Mucosa of stomach (tissue), 1 donor: ENCODE results near the gene HEXD.

ENCODE experiments used
- H3K27me3 ChIP-seq: one replicate; pipeline ENCODE4 v1.7.0; 2013; ENCODE audit warnings: mild to moderate bottlenecking, low read length; ENCODE audit not compliant: control insufficient read depth, insufficient read depth
- H3K36me3 ChIP-seq: one replicate; pipeline ENCODE4 v1.7.0; 2013; ENCODE audit warnings: low read length; ENCODE audit not compliant: control insufficient read depth, insufficient read depth
- H3K4me1 ChIP-seq: one replicate; pipeline ENCODE4 v1.7.0; 2013; ENCODE audit warnings: mild to moderate bottlenecking, low read length; ENCODE audit not compliant: control insufficient read depth, insufficient read depth
- H3K4me3 ChIP-seq: one replicate; pipeline ENCODE4 v1.7.0; 2013; ENCODE audit warnings: low read length
- H3K9ac ChIP-seq: one replicate; pipeline ENCODE4 v1.7.0; 2013; ENCODE audit warnings: mild to moderate bottlenecking, low read length, moderate library complexity
- H3K9me3 ChIP-seq: one replicate; pipeline ENCODE4 v1.7.0; 2013; ENCODE audit warnings: mild to moderate bottlenecking, low read length, moderate library complexity; ENCODE audit not compliant: control insufficient read depth
- donor health status: Pancreatic carcinoma.

The HEXD gene

GRCh38 chr17:82465023-82465603 is 47.0 kb downstream of the HEXD start:
- Histone ChIP-seq H3K4me1 (peaks cover 29% of the 10 kb centered on the region), H3K4me3 (no peak overlapping the region), H3K9ac (no peak overlapping the region), H3K36me3 (peaks cover 22% of the 10 kb centered on the region), H3K27me3 (no peaks in the 10 kb centered on the region), H3K9me3 (no peaks in the 10 kb centered on the region)

- H3K9ac ChIP-seq: no peak overlapping the region
- no peaks in the 10 kb centered on the region for H3K9me3 ChIP-seq
- H3K4me3 ChIP-seq: no peak overlapping the region
- peaks cover 3% of the 10 kb centered on the region for H3K4me1 ChIP-seq
- no peaks in the 10 kb centered on the region for H3K27me3 ChIP-seq
- peaks cover 15% of the 10 kb centered on the region for H3K36me3 ChIP-seq
These were observed 50.5 kb downstream of the HEXD start for GRCh38 chr17:82468692-82469091.

DNA sequence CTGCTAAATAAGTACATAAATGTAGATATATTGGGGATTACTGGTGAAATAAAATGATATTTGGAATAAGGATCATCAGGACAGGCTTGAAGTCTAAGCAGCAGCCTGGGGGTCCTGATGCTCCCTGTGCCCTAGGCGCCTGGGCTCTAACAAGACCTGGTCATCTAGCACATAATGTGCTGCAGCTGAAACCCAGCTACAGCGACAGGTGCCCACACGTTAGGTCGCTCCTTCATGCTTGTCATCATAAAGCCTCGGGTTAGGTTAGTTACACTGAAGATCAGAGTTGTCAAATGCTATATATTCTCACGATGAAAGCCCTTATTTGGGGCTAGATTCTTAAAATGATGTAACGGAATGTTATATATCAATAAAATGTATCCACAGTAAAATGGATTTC is 51.9 kb downstream of the HEXD start:
- Histone ChIP-seq H3K27me3 (no peaks in the 10 kb centered on the region), H3K9me3 (no peaks in the 10 kb centered on the region), H3K4me3 (no peak overlapping the region), H3K36me3 (peaks cover 6% of the 10 kb centered on the region), H3K9ac (no peak overlapping the region), H3K4me1 (no peaks in the 10 kb centered on the region)

GRCh38 chr17:82474223-82475010 is 56.3 kb downstream of the HEXD start:
- Histone ChIP-seq H3K4me1 (no peaks in the 10 kb centered on the region), H3K9me3 (no peaks in the 10 kb centered on the region), H3K4me3 (no peak overlapping the region), H3K27me3 (no peaks in the 10 kb centered on the region), H3K9ac (no peak overlapping the region), H3K36me3 (peaks cover 8% of the 10 kb centered on the region)

- Histone ChIP-seq H3K36me3 (peaks cover 14% of the 10 kb centered on the region), H3K27me3 (no peaks in the 10 kb centered on the region), H3K9me3 (no peaks in the 10 kb centered on the region), H3K9ac (no peak overlapping the region), H3K4me3 (no peak overlapping the region), H3K4me1 (no peaks in the 10 kb centered on the region)
These were observed 57.3 kb downstream of the HEXD start for GRCh38 chr17:82475458-82475857.

DNA sequence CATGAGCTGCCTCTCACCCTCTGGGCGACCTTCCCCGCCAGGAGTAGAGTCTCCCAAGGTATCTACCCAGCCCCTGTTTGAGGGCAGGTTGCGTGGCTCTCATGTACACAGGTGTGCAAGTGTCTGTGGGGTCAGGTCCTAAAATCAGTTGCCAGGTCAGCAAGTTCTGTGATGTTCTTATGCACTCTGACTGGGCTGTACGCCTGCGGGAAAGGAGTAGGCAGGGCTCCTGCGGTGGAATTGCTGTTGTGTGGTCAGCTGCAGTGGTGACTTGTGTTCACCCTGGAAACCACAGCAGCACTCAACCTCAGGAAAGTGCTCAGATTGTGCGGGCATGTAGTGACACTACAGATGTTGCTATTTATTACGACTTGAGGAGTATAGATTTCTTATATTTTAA is 59.8 kb downstream of the HEXD start:
- peaks cover 14% of the 10 kb centered on the region for H3K36me3 ChIP-seq
- no peaks in the 10 kb centered on the region for H3K27me3 ChIP-seq
- H3K4me3 ChIP-seq: no peak overlapping the region
- no peak overlapping the region for H3K9ac ChIP-seq
- no peaks in the 10 kb centered on the region for H3K4me1 ChIP-seq
- no peaks in the 10 kb centered on the region for H3K9me3 ChIP-seq

DNA sequence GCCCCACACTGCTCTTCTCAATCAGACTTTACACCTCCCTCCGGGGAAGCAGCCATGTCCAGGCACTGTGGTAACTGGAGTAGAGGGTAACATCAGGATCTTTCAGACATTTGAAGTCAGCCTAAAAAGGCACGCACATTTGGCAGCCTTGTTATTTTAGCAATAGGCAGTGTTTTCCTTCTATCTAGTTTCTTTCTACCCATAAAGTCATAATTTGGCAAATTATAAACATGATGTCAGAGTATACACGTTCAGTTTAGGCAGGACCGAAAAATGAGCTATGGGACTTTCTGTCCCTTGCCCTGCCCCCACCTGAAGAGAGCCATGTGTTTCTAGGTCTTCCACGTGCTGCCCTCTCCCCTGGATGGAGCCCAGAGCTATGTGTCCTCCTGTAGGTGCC is 61.5 kb downstream of the HEXD start:
- Histone ChIP-seq H3K4me1 (no peaks in the 10 kb centered on the region), H3K27me3 (no peaks in the 10 kb centered on the region), H3K4me3 (no peak overlapping the region), H3K36me3 (peaks cover 19% of the 10 kb centered on the region), H3K9me3 (no peaks in the 10 kb centered on the region), H3K9ac (no peak overlapping the region)

GRCh38 chr17:82480318-82480717 is 62.2 kb downstream of the HEXD start:
- H3K9ac ChIP-seq: no peak overlapping the region
- H3K36me3 ChIP-seq: peaks cover 23% of the 10 kb centered on the region
- no peaks in the 10 kb centered on the region for H3K27me3 ChIP-seq
- no peaks in the 10 kb centered on the region for H3K4me1 ChIP-seq
- H3K9me3 ChIP-seq: no peaks in the 10 kb centered on the region
- H3K4me3 ChIP-seq: no peak overlapping the region

DNA sequence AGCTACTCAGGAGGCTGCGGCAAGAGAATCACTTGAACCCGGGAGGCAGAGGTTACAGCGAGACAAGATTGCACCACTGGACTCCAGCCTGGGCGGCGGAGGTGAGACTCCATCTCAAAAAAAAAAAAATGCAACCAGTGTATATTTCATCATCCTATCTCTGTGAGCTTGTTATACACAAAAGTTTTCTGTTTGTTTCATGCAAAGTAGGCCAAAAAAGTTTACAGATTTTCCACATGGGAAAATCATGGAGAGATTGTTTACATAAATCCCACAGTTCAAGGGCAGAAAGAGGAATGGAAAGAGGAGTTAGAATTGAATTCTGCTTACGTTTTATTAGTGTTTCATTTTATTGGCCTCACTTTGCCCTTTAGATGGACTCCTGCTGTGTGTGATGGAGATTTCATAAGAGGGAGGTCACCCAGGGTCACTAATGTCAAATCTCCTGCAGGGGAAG is 65.1 kb downstream of the HEXD start:
- Histone ChIP-seq H3K36me3 (peaks cover 30% of the 10 kb centered on the region), H3K9ac (no peak overlapping the region), H3K4me1 (peaks cover 8% of the 10 kb centered on the region), H3K9me3 (no peaks in the 10 kb centered on the region), H3K4me3 (no peak overlapping the region), H3K27me3 (no peaks in the 10 kb centered on the region)

DNA sequence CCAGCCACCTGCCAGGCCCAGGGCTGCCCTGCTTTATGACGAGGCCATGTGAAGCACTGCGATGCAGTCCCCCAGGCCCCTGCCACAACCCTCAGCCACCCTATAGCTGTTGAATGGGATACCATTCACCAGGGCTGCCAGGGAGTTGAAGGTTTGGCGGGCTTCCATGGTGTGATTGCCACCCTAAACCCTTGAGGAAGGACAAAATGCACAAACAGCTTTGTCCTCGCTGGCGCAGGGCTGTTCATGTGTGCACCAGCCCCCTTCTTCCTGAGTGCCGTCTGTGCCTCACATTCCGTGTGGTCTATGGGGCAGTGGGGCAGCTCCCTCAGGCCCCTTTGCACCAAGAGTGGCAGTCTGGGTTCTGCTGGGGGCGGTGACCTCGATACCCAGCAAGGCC is 65.7 kb downstream of the HEXD start:
- Histone ChIP-seq H3K36me3 (peaks cover 27% of the 10 kb centered on the region), H3K4me3 (no peak overlapping the region), H3K27me3 (no peaks in the 10 kb centered on the region), H3K9ac (no peak overlapping the region), H3K4me1 (peaks cover 8% of the 10 kb centered on the region), H3K9me3 (no peaks in the 10 kb centered on the region)

GRCh38 chr17:82486231-82487094 is 68.3 kb downstream of the HEXD start:
- Histone ChIP-seq H3K27me3 (no peaks in the 10 kb centered on the region), H3K9ac (no peak overlapping the region), H3K9me3 (no peaks in the 10 kb centered on the region), H3K36me3 (peaks cover 16% of the 10 kb centered on the region), H3K4me3 (no peak overlapping the region), H3K4me1 (peaks cover 18% of the 10 kb centered on the region)

DNA sequence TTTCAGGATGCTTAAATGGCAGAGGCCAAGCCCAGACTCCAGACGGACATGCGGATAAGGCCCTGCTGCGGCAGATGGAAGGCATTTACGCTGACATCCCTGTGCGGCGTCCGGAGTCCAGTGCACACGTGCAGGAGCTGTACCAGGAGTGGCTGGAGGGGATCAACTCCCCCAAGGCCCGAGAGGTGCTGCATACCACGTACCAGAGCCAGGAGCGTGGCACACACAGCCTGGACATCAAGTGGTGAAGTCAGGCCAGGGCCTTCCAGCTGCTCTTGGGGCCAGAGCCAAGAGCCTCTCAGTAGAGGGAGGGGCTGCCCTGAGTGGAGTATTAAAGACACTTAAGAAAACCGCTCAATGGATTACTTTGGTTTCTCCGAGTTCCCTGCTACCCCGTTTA is 69.8 kb downstream of the HEXD start:
- Histone ChIP-seq H3K27me3 (no peaks in the 10 kb centered on the region), H3K4me1 (peaks cover 25% of the 10 kb centered on the region), H3K9ac (no peak overlapping the region), H3K4me3 (no peak overlapping the region), H3K36me3 (peaks cover 16% of the 10 kb centered on the region), H3K9me3 (no peaks in the 10 kb centered on the region)
